ENCODE data around the gene DCXR. TPM values are rescaled to one million over a fixed set of nuclear protein-coding genes. Genes with fewer than 3 reads are reported as not detected.

Gene DCXR
- total and polyA plus RNA-seq, 2 of the 13 experiments (the other 11 are each of a cell fraction or from before 2014, with no cell fraction given): 287 to 311 TPM

- TF ChIP-seq ZNF382 (CRISPR knock-in tag; IDR thresholded peaks at IDR 0.05; ENCODE audit: borderline replicate concordance) (no peak), MTERF4 (CRISPR knock-in tag; IDR thresholded peaks at IDR 0.05) (no peak), REL (CRISPR knock-in tag; conservative IDR thresholded peaks at IDR 0.05) (peak; percentile 64; the same call in 1 of the 2 replicates), SIN3A (IDR thresholded peaks at IDR 0.05; ENCODE audit: borderline replicate concordance, low read depth, low read length) (no peak; the same call in 1 of the 2 replicates), SALL1 (CRISPR knock-in tag; IDR thresholded peaks at IDR 0.05) (peak; percentile 81), TIGD3 (CRISPR knock-in tag; IDR thresholded peaks at IDR 0.05; ENCODE audit: borderline replicate concordance) (peak; percentile 18; the same call in 1 of the 2 replicates), U2AF1 (optimal IDR thresholded peaks at IDR 0.05; ENCODE audit: low read depth, low read length) (no peak), ZNF432 (CRISPR knock-in tag; IDR thresholded peaks at IDR 0.05; ENCODE audit: borderline replicate concordance) (no peak; the same call in 1 of the 2 replicates), CBX2 (IDR thresholded peaks at IDR 0.05; ENCODE audit: low read depth, low read length) (no peak), CBX2 (CRISPR knock-in tag; IDR thresholded peaks at IDR 0.05; ENCODE audit: low read depth) (0 out of 2 replicates have a peak, but pooled peaks have one; percentile 12), CSRNP2 (CRISPR knock-in tag; conservative IDR thresholded peaks at IDR 0.05; ENCODE audit: low read depth) (no peak), ZNF281 (CRISPR knock-in tag; IDR thresholded peaks at IDR 0.05; ENCODE audit: borderline replicate concordance) (peak; percentile 98), ZNF446 (CRISPR knock-in tag; IDR thresholded peaks at IDR 0.05) (no peak), CREB3 (CRISPR knock-in tag; IDR thresholded peaks at IDR 0.05) (no peak), CBFB (CRISPR knock-in tag; IDR thresholded peaks at IDR 0.05) (peak; percentile 83; the same call in 1 of the 2 replicates), SMAD1 (CRISPR knock-in tag; IDR thresholded peaks at IDR 0.05; ENCODE audit: borderline replicate concordance, low read depth) (no peak; the same call in none of the 2 replicates), FOXP1 (IDR thresholded peaks at IDR 0.05) (no peak), FOXP1 (CRISPR knock-in tag; IDR thresholded peaks at IDR 0.05) (peak; percentile 6; the same call in 1 of the 2 replicates), RAD21 (CRISPR knock-in tag; IDR thresholded peaks at IDR 0.05) (peak; percentile 67), HNRNPK (IDR thresholded peaks at IDR 0.05; ENCODE audit: low read depth, low read length, poor library complexity, severe bottlenecking) (peak; percentile 80), PTBP1 (IDR thresholded peaks at IDR 0.05; ENCODE audit: low read depth, low read length, poor library complexity, severe bottlenecking) (peak; percentile 59), HOXA3 (CRISPR knock-in tag; IDR thresholded peaks at IDR 0.05) (peak; percentile 71)
These were observed 37.3 kb downstream of the DCXR start (continued) for GRCh38 chr17:81999976-82000802.
